Mucosa of rectum (tissue), 2 donors: ENCODE results near the gene CYBA.

Experiments
- H3K27ac ChIP-seq, 2 donors: one replicate each; pipeline ENCODE4 v1.7.0; 2013; ENCODE audit warnings: inconsistent platforms in 2 of 2, low read depth in 2 of 2, low read length in 2 of 2
- H3K27me3 ChIP-seq, 2 donors: one replicate each; pipeline ENCODE4 v1.7.0; 2013; ENCODE audit warnings: low read length in 2 of 2; ENCODE audit not compliant: control insufficient read depth in 2 of 2, insufficient read depth in 2 of 2
- H3K36me3 ChIP-seq, 2 donors: one replicate each; pipeline ENCODE4 v1.7.0; 2013; ENCODE audit warnings: low read length in 2 of 2; ENCODE audit not compliant: control insufficient read depth in 2 of 2, insufficient read depth in 2 of 2
- H3K4me1 ChIP-seq, 2 donors: one replicate each; pipeline ENCODE4 v1.7.0; 2013; ENCODE audit warnings: low read length in 2 of 2, mild to moderate bottlenecking in 1 of 2; ENCODE audit not compliant: control insufficient read depth in 2 of 2, insufficient read depth in 2 of 2
- H3K4me3 ChIP-seq, 2 donors: one replicate each; pipeline ENCODE4 v1.7.0; 2013; ENCODE audit warnings: low read length in 2 of 2
- H3K9ac ChIP-seq, 2 donors: one replicate each; pipeline ENCODE4 v1.7.0; 2013; ENCODE audit warnings: low read length in 2 of 2, low read depth in 1 of 2, mild to moderate bottlenecking in 1 of 2
- H3K9me3 ChIP-seq, 2 donors: one replicate each; pipeline ENCODE4 v1.7.0; 2013; ENCODE audit warnings: low read length in 2 of 2; ENCODE audit not compliant: control insufficient read depth in 2 of 2
- donor health status: healthy.
- donor health status: Normal muscosa, but diverticular disease.

The CYBA gene

GRCh38 chr16:88602091-88602490 is 48.8 kb downstream of the CYBA start:
- H3K9ac ChIP-seq, result no peak overlapping the region
- H3K9me3 ChIP-seq, result no peaks in the 10 kb centered on the region
- H3K27ac ChIP-seq, result no peak overlapping the region
- H3K36me3 ChIP-seq, result peaks cover 46 to 59% of the 10 kb centered on the region in 2 donors
- H3K4me1 ChIP-seq, result peaks cover 0 to 3% of the 10 kb centered on the region in 2 donors
- H3K4me3 ChIP-seq, result no peak overlapping the region
- no peaks in the 10 kb centered on the region for H3K27me3 ChIP-seq

- no peak overlapping the region for H3K4me3 ChIP-seq
- no peak overlapping the region for H3K27ac ChIP-seq
- peaks cover 46 to 57% of the 10 kb centered on the region in 2 donors for H3K36me3 ChIP-seq
- no peak overlapping the region for H3K9ac ChIP-seq
- H3K9me3 ChIP-seq, result no peaks in the 10 kb centered on the region
- H3K27me3 ChIP-seq, result no peaks in the 10 kb centered on the region
- H3K4me1 ChIP-seq, result peaks cover 0 to 3% of the 10 kb centered on the region in 2 donors
These were observed 49.4 kb downstream of the CYBA start for GRCh38 chr16:88601313-88602036.

- no peaks in the 10 kb centered on the region for H3K27me3 ChIP-seq
- H3K4me1 ChIP-seq, result peaks cover 0 to 3% of the 10 kb centered on the region in 2 donors
- H3K9me3 ChIP-seq, result no peaks in the 10 kb centered on the region
- peaks cover 40 to 47% of the 10 kb centered on the region in 2 donors for H3K36me3 ChIP-seq
- no peak overlapping the region for H3K9ac ChIP-seq
- H3K27ac ChIP-seq, result no peak overlapping the region
- no peak overlapping the region for H3K4me3 ChIP-seq
These were observed 50.3 kb downstream of the CYBA start for GRCh38 chr16:88600539-88600896.

GRCh38 chr16:88599825-88600538 is 50.9 kb downstream of the CYBA start:
- Histone ChIP-seq H3K36me3 (peaks cover 35 to 42% of the 10 kb centered on the region in 2 donors), H3K27me3 (no peaks in the 10 kb centered on the region), H3K27ac (peak overlapping the region in 1 of 2 donors; percentile 9), H3K9ac (no peak overlapping the region), H3K4me1 (peaks cover 0 to 3% of the 10 kb centered on the region in 2 donors), H3K4me3 (no peak overlapping the region), H3K9me3 (no peaks in the 10 kb centered on the region)

- Histone ChIP-seq H3K4me3 (no peak overlapping the region), H3K9ac (no peak overlapping the region), H3K4me1 (peaks cover 0 to 3% of the 10 kb centered on the region in 2 donors), H3K36me3 (peaks cover 34 to 40% of the 10 kb centered on the region in 2 donors), H3K27me3 (no peaks in the 10 kb centered on the region), H3K9me3 (no peaks in the 10 kb centered on the region), H3K27ac (peak overlapping the region in 1 of 2 donors; percentile 32)
These were observed 51.6 kb downstream of the CYBA start for GRCh38 chr16:88599092-88599733.

- H3K27me3 ChIP-seq, result no peaks in the 10 kb centered on the region
- H3K4me1 ChIP-seq, result peaks cover 0 to 3% of the 10 kb centered on the region in 2 donors
These were observed 52.9 kb downstream of the CYBA start for GRCh38 chr16:88597856-88598491.

GRCh38 chr16:88596483-88596882 is 54.4 kb downstream of the CYBA start:
- Histone ChIP-seq H3K27ac (no peak overlapping the region), H3K36me3 (peaks cover 37 to 43% of the 10 kb centered on the region in 2 donors), H3K9ac (no peak overlapping the region), H3K27me3 (no peaks in the 10 kb centered on the region), H3K4me1 (peaks cover 0 to 7% of the 10 kb centered on the region in 2 donors), H3K4me3 (no peak overlapping the region), H3K9me3 (no peaks in the 10 kb centered on the region)

More at GRCh38 chr16:88597856-88598491, 52.9 kb downstream of the CYBA start:
- Histone ChIP-seq H3K27ac (no peak overlapping the region), H3K9ac (no peak overlapping the region), H3K36me3 (peaks cover 43 to 44% of the 10 kb centered on the region in 2 donors), H3K4me3 (no peak overlapping the region), H3K9me3 (no peaks in the 10 kb centered on the region)

GRCh38 chr16:88595921-88596320 is 54.9 kb downstream of the CYBA start:
- no peak overlapping the region for H3K4me3 ChIP-seq
- peaks cover 34 to 38% of the 10 kb centered on the region in 2 donors for H3K36me3 ChIP-seq
- H3K9ac ChIP-seq, result no peak overlapping the region
- no peaks in the 10 kb centered on the region for H3K27me3 ChIP-seq
- H3K9me3 ChIP-seq, result no peaks in the 10 kb centered on the region
- H3K27ac ChIP-seq, result no peak overlapping the region
- peaks cover 0 to 7% of the 10 kb centered on the region in 2 donors for H3K4me1 ChIP-seq

- Histone ChIP-seq H3K9ac (no peak overlapping the region), H3K27me3 (no peaks in the 10 kb centered on the region), H3K4me1 (peaks cover 0 to 7% of the 10 kb centered on the region in 2 donors), H3K27ac (no peak overlapping the region), H3K4me3 (no peak overlapping the region), H3K9me3 (no peaks in the 10 kb centered on the region), H3K36me3 (peaks cover 26 to 32% of the 10 kb centered on the region in 2 donors)
These were observed 55.8 kb downstream of the CYBA start for GRCh38 chr16:88595101-88595500.
